Smooth muscle cell (in vitro differentiated cells): ENCODE measurements around the gene ZC3H4. TPM values are rescaled to one million over a fixed set of nuclear protein-coding genes. Genes with fewer than 3 reads are reported as not detected.

Experiments used
- DNase-seq: peaks from one replicate; lab custom pipeline; 2025; ENCODE audit not compliant: unreplicated experiment; lab: John Stamatoyannopoulos, UW
- H2AFZ ChIP-seq: fragments of 200-600 bp; sonication (generic); 2 replicates; pipeline ENCODE4 v1.6.0; 2016; ENCODE audit warnings: antibody characterized with exemption, low read depth, mild to moderate bottlenecking
- H3F3A ChIP-seq: fragments of 200-600 bp; sonication (generic); 2 replicates; pipeline ENCODE4 v1.6.0; 2017; ENCODE audit warnings: antibody characterized with exemption, low read depth
- H3K27ac ChIP-seq: fragments of 200-600 bp; sonication (generic); 2 replicates; pipeline ENCODE4 v1.5.1; 2016; ENCODE audit warnings: low read depth, mild to moderate bottlenecking
- H3K27me3 ChIP-seq: fragments of 200-600 bp; sonication (generic); 2 replicates; pipeline ENCODE4 v1.6.1; 2016; ENCODE audit warnings: low read depth, mild to moderate bottlenecking
- H3K36me3 ChIP-seq: fragments of 200-600 bp; sonication (generic); 2 replicates; pipeline ENCODE4 v1.5.1; 2016; ENCODE audit warnings: low read depth
- H3K4me1 ChIP-seq: fragments of 200-600 bp; sonication (generic); 2 replicates; pipeline ENCODE4 v1.5.1; 2016; ENCODE audit warnings: low read depth
- H3K4me2 ChIP-seq: fragments of 200-600 bp; sonication (generic); 2 replicates; pipeline ENCODE4 v1.6.0; 2016; ENCODE audit warnings: mild to moderate bottlenecking
- H3K4me3 ChIP-seq: fragments of 200-600 bp; sonication (generic); 2 replicates; pipeline ENCODE4 v1.5.1; 2016; ENCODE audit warnings: mild to moderate bottlenecking
- H3K79me2 ChIP-seq: fragments of 200-600 bp; sonication (generic); 2 replicates; pipeline ENCODE4 v1.6.0; 2016; ENCODE audit warnings: low read depth, mild to moderate bottlenecking
- H3K9ac ChIP-seq: fragments of 200-600 bp; sonication (generic); 2 replicates; pipeline ENCODE4 v1.6.0; 2016; ENCODE audit warnings: low read depth
- H3K9me3 ChIP-seq: fragments of 200-600 bp; sonication (generic); replicated peaks from 2 replicates; pipeline ENCODE4 v1.5.1; 2016; ENCODE audit warnings: low read depth
- H4K20me1 ChIP-seq: fragments of 200-600 bp; sonication (generic); 2 replicates; pipeline ENCODE4 v1.6.0; 2016; ENCODE audit warnings: low read depth
- CTCF ChIP-seq: fragments of 200-600 bp; sonication (generic); IDR thresholded peaks from 2 replicates; pipeline ENCODE4 v1.5.1; 2017; ENCODE audit warnings: borderline replicate concordance, mild to moderate bottlenecking, antibody characterized with exemption; ENCODE audit not compliant: insufficient read depth, poor library complexity, severe bottlenecking
- WGBS: methylation state at CpG from one replicate; pipeline ENCODE4 v1.1.7; 2016; ENCODE audit warnings: low lambda C conversion rate; 5-methylcytosine and 5-hydroxymethylcytosine counted together
- polyA plus RNA-seq: library from polyadenylated mRNA; unstranded; fragments of >200 nt; fragmentation: Nextera tagmentation; extraction: Ambion mirVana; gene quantifications from 2 replicates; pipeline ENCODE4 v1.2.1, GENCODE V29; 2016
- total RNA-seq: library from RNA; depleted of rRNA; stranded (reverse); fragments of >200 nt; gene quantifications from 2 replicates; pipeline ENCODE4 v1.2.3, GENCODE V29; 2014

ZC3H4 gene
- total and polyA plus RNA-seq, 2 experiments from 2014 or later: 1.9 to 9.3 TPM

- TF ChIP-seq CTCF: no peak
- peaks cover 59% of the 10 kb centered on the region for H4K20me1 ChIP-seq
- H3F3A ChIP-seq: no peaks in the 10 kb centered on the region
- no peaks in the 10 kb centered on the region for H3K79me2 ChIP-seq
- H3K27me3 ChIP-seq: no peaks in the 10 kb centered on the region
- no peak overlapping the region for H3K9ac ChIP-seq
- no peak overlapping the region for H3K4me3 ChIP-seq
- H2AFZ ChIP-seq: no peak overlapping the region
- DNase-seq: no peak
- H3K4me2 ChIP-seq: no peak overlapping the region
- no peaks in the 10 kb centered on the region for H3K9me3 ChIP-seq
- no peaks in the 10 kb centered on the region for H3K36me3 ChIP-seq
- no peak overlapping the region for H3K27ac ChIP-seq
- 94% methylated on average over 13 of the region's 13 CpGs for WGBS
- no peaks in the 10 kb centered on the region for H3K4me1 ChIP-seq
These were observed 37.6 kb downstream of the ZC3H4 start for GRCh38 chr19:47075941-47076340.

GRCh38 chr19:47075179-47075810 lies 38.3 kb downstream of the ZC3H4 start:
- WGBS: 95% methylated on average over 15 of the region's 15 CpGs
- Histone ChIP-seq H3K4me3 (no peak overlapping the region), H4K20me1 (peaks cover 64% of the 10 kb centered on the region), H3K36me3 (no peaks in the 10 kb centered on the region), H3K4me1 (no peaks in the 10 kb centered on the region), H3K4me2 (no peak overlapping the region), H3K79me2 (no peaks in the 10 kb centered on the region), H3K27me3 (no peaks in the 10 kb centered on the region), H3F3A (no peaks in the 10 kb centered on the region), H3K9me3 (no peaks in the 10 kb centered on the region), H3K9ac (no peak overlapping the region), H2AFZ (no peak overlapping the region), H3K27ac (no peak overlapping the region)
- no peak for DNase-seq
- TF ChIP-seq CTCF: no peak

GRCh38 chr19:47074621-47075020 lies 39.0 kb downstream of the ZC3H4 start:
- peaks cover 65% of the 10 kb centered on the region for H4K20me1 ChIP-seq
- no peaks in the 10 kb centered on the region for H3K79me2 ChIP-seq
- no peaks in the 10 kb centered on the region for H3K9me3 ChIP-seq
- no peak for DNase-seq
- H3K4me1 ChIP-seq: no peaks in the 10 kb centered on the region
- H3K36me3 ChIP-seq: no peaks in the 10 kb centered on the region
- H3K9ac ChIP-seq: no peak overlapping the region
- H3F3A ChIP-seq: no peaks in the 10 kb centered on the region
- H3K27ac ChIP-seq: no peak overlapping the region
- H3K4me3 ChIP-seq: no peak overlapping the region
- H2AFZ ChIP-seq: no peak overlapping the region
- no peak overlapping the region for H3K4me2 ChIP-seq
- WGBS: 96% methylated on average over 9 of the region's 9 CpGs
- H3K27me3 ChIP-seq: no peaks in the 10 kb centered on the region
- TF ChIP-seq CTCF: no peak

GRCh38 chr19:47073574-47073973 lies 40.0 kb downstream of the ZC3H4 start:
- H3K79me2 ChIP-seq: no peaks in the 10 kb centered on the region

More at GRCh38 chr19:47073574-47073973, 40.0 kb downstream of the ZC3H4 start:
- Histone ChIP-seq H3K4me1 (no peaks in the 10 kb centered on the region), H3K4me2 (no peak overlapping the region), H3K27ac (no peak overlapping the region), H2AFZ (no peak overlapping the region), H3K27me3 (no peaks in the 10 kb centered on the region), H4K20me1 (peaks cover 74% of the 10 kb centered on the region), H3K9ac (no peak overlapping the region), H3K36me3 (no peaks in the 10 kb centered on the region), H3K9me3 (no peaks in the 10 kb centered on the region), H3F3A (no peaks in the 10 kb centered on the region), H3K4me3 (no peak overlapping the region)
- no peak for DNase-seq
- no peak for TF ChIP-seq CTCF
- 93% methylated on average over 8 of the region's 10 CpGs for WGBS
